ENCODE results near the gene GSPT1.

GSPT1 gene

GRCh38 chr16:11868412-11868980 is 47.3 kb downstream of the GSPT1 start:
- TF ChIP-seq TCF4 (CRISPR knock-in tag; IDR thresholded peaks at IDR 0.05; ENCODE audit: borderline replicate concordance) (no peak), GLIS3 (CRISPR knock-in tag; IDR thresholded peaks at IDR 0.05) (no peak), ZFP3 (CRISPR knock-in tag; IDR thresholded peaks at IDR 0.05) (no peak), BACH2 (CRISPR knock-in tag; IDR thresholded peaks at IDR 0.05; ENCODE audit: borderline replicate concordance) (no peak), ISL1 (CRISPR knock-in tag; IDR thresholded peaks at IDR 0.05) (no peak), ESRRG (CRISPR knock-in tag; IDR thresholded peaks at IDR 0.05) (no peak), PPARA (CRISPR knock-in tag; IDR thresholded peaks at IDR 0.05; ENCODE audit: borderline replicate concordance) (no peak), CREB5 (CRISPR knock-in tag; IDR thresholded peaks at IDR 0.05; ENCODE audit: low read depth) (no peak), OSR1 (CRISPR knock-in tag; IDR thresholded peaks at IDR 0.05) (no peak), POU6F1 (CRISPR knock-in tag; IDR thresholded peaks at IDR 0.05; ENCODE audit: borderline replicate concordance, low read depth) (no peak), ZFP30 (CRISPR knock-in tag; IDR thresholded peaks at IDR 0.05) (no peak), PATZ1 (CRISPR knock-in tag; IDR thresholded peaks at IDR 0.05; ENCODE audit: borderline replicate concordance) (no peak), ZNF565 (CRISPR knock-in tag; conservative IDR thresholded peaks at IDR 0.05; ENCODE audit: low read depth) (no peak)
- ATAC-seq, result no peak

GRCh38 chr16:11862489-11862888 is 53.3 kb downstream of the GSPT1 start:
- TF ChIP-seq ZNF8 (CRISPR knock-in tag; IDR thresholded peaks at IDR 0.05), result no peak
- TF ChIP-seq ESRRG (CRISPR knock-in tag; IDR thresholded peaks at IDR 0.05), result no peak
- TF ChIP-seq TCF4 (CRISPR knock-in tag; IDR thresholded peaks at IDR 0.05; ENCODE audit: borderline replicate concordance), result no peak
- TF ChIP-seq ARNTL (CRISPR knock-in tag; IDR thresholded peaks at IDR 0.05; ENCODE audit: borderline replicate concordance, low read depth), result no peak
- TF ChIP-seq ZNF565 (CRISPR knock-in tag; conservative IDR thresholded peaks at IDR 0.05; ENCODE audit: low read depth), result no peak
- TF ChIP-seq POU6F1 (CRISPR knock-in tag; IDR thresholded peaks at IDR 0.05; ENCODE audit: borderline replicate concordance, low read depth), result no peak
- no peak for TF ChIP-seq ZFP3 (CRISPR knock-in tag; IDR thresholded peaks at IDR 0.05)
- TF ChIP-seq ISL1 (CRISPR knock-in tag; IDR thresholded peaks at IDR 0.05), result no peak
- TF ChIP-seq BACH2 (CRISPR knock-in tag; IDR thresholded peaks at IDR 0.05; ENCODE audit: borderline replicate concordance), result no peak
- TF ChIP-seq ZNF70 (CRISPR knock-in tag; IDR thresholded peaks at IDR 0.05), result no peak
- TF ChIP-seq CREB5 (CRISPR knock-in tag; IDR thresholded peaks at IDR 0.05; ENCODE audit: low read depth), result no peak
- no peak for TF ChIP-seq ZC3H10 (CRISPR knock-in tag; IDR thresholded peaks at IDR 0.05)
- no peak for ATAC-seq

GRCh38 chr16:11857161-11857560 is 58.6 kb downstream of the GSPT1 start:
- peak; percentile 85 for ATAC-seq
- no peak for TF ChIP-seq GLIS3 (CRISPR knock-in tag; IDR thresholded peaks at IDR 0.05)
- no peak for TF ChIP-seq BACH2 (CRISPR knock-in tag; IDR thresholded peaks at IDR 0.05; ENCODE audit: borderline replicate concordance)
- TF ChIP-seq CSRNP3 (CRISPR knock-in tag; IDR thresholded peaks at IDR 0.05), result no peak
- no peak for TF ChIP-seq TSHZ2 (CRISPR knock-in tag; IDR thresholded peaks at IDR 0.05)
- no peak for TF ChIP-seq ZC3H10 (CRISPR knock-in tag; IDR thresholded peaks at IDR 0.05)
- no peak for TF ChIP-seq OSR1 (CRISPR knock-in tag; IDR thresholded peaks at IDR 0.05)
- no peak for TF ChIP-seq PATZ1 (CRISPR knock-in tag; IDR thresholded peaks at IDR 0.05; ENCODE audit: borderline replicate concordance)
- no peak for TF ChIP-seq TCF4 (CRISPR knock-in tag; IDR thresholded peaks at IDR 0.05; ENCODE audit: borderline replicate concordance)
- no peak for TF ChIP-seq ARNTL (CRISPR knock-in tag; IDR thresholded peaks at IDR 0.05; ENCODE audit: borderline replicate concordance, low read depth)
- TF ChIP-seq RARB (CRISPR knock-in tag; IDR thresholded peaks at IDR 0.05), result no peak
